Thoracic aorta (tissue), 2 donors: Measurements from ENCODE around the gene HMGB3. TPM values are rescaled to one million over a fixed set of nuclear protein-coding genes. Genes with fewer than 3 reads are reported as not detected.

Source experiments
- ATAC-seq: fragments of 150-250 bp; one replicate; pipeline ENCODE4 v1.8.0; 2017; ENCODE audit warnings: low read depth; ENCODE audit not compliant: insufficient number of reproducible peaks, low FRiP score
- DNase-seq: peaks from one replicate; pipeline ENCODE4 v3.0.0-alpha.2; 2020; ENCODE audit warnings: low spot score
- H3K27ac ChIP-seq, 2 donors: fragments of 200-600 bp; sonication (generic); 1 replicate in 1 of 2; 2 replicates in 1 of 2; pipeline ENCODE4 v1.5.1; 2016; ENCODE audit warnings: mild to moderate bottlenecking in 2 of 2, moderate library complexity in 2 of 2
- H3K27me3 ChIP-seq: fragments of 200-600 bp; sonication (generic); replicated peaks from 2 replicates; pipeline ENCODE4 v1.6.0; 2016; ENCODE audit warnings: mild to moderate bottlenecking; ENCODE audit not compliant: insufficient read depth
- H3K36me3 ChIP-seq: fragments of 200-600 bp; sonication (generic); one replicate; pipeline ENCODE4 v1.5.1; 2016
- H3K4me1 ChIP-seq, 2 donors: fragments of 200-600 bp; sonication (generic); 1 replicate in 1 of 2; 2 replicates in 1 of 2; pipeline versions ENCODE4 v1.5.1 to v1.6.0; 2016; ENCODE audit warnings: low read depth in 2 of 2, mild to moderate bottlenecking in 1 of 2; ENCODE audit not compliant: control insufficient read depth in 1 of 2
- H3K4me3 ChIP-seq: fragments of 200-600 bp; sonication (generic); 2 replicates; pipeline ENCODE4 v1.5.1; 2016; ENCODE audit warnings: mild to moderate bottlenecking
- H3K9me3 ChIP-seq: fragments of 200-600 bp; sonication (generic); 2 replicates; pipeline ENCODE4 v1.5.1; 2016
- total RNA-seq, 2 donors: library from RNA; depleted of rRNA; stranded (reverse); fragments of >200 nt; gene quantifications; one replicate each; pipeline versions ENCODE4 v1.1.0 to v1.2.3, GENCODE V29; 2016
- TF ChIP-seq, protein P1 (sequence below): fragments of 200-600 bp; sonication (generic); IDR thresholded peaks from one replicate; pipeline ENCODE4 v1.5.1; 2019; ENCODE audit warnings: antibody characterized with exemption

HMGB3 gene
- total RNA-seq, 2 donors from 2014 or later, result 0.41 to 3.2 TPM

DNA sequence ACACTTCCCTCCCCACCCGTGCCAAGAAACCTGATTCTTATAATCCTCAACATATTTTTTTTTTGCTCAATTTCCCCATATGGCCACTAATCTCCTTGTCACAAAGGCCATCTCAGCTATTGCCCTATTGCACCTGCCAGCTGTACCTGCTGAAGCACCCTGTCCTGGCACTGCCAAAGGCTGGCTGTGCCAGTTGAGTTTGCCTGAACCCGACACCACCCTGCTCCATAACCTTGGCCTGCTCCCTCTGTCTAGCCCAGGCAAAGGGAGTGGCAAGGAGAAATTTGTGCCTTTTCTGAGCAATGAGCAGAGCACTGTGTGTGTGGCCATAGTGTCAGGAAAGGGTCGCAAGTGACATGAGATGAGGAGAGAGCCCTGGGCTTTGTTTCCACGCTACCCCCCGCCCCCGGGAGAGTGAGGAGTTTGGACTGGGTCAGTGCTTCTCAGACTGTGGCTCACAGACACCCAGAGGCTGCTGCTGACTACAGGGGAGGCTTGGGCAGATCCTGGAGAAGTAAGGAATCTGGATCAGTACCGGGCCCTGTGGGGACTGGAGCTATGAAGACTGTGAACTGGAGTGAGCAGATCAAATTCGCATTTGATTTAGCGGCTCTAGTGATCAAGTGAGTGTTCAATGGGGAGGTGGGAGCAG, 42.2 kb upstream of the HMGB3 start:
- H3K9me3 ChIP-seq, result no peaks in the 10 kb centered on the region
- TF ChIP-seq, protein P1, sequence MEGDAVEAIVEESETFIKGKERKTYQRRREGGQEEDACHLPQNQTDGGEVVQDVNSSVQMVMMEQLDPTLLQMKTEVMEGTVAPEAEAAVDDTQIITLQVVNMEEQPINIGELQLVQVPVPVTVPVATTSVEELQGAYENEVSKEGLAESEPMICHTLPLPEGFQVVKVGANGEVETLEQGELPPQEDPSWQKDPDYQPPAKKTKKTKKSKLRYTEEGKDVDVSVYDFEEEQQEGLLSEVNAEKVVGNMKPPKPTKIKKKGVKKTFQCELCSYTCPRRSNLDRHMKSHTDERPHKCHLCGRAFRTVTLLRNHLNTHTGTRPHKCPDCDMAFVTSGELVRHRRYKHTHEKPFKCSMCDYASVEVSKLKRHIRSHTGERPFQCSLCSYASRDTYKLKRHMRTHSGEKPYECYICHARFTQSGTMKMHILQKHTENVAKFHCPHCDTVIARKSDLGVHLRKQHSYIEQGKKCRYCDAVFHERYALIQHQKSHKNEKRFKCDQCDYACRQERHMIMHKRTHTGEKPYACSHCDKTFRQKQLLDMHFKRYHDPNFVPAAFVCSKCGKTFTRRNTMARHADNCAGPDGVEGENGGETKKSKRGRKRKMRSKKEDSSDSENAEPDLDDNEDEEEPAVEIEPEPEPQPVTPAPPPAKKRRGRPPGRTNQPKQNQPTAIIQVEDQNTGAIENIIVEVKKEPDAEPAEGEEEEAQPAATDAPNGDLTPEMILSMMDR, result no peak
- H3K27me3 ChIP-seq, result no peaks in the 10 kb centered on the region
- no peaks in the 10 kb centered on the region for H3K36me3 ChIP-seq
- no peaks in the 10 kb centered on the region for H3K4me1 ChIP-seq
- DNase-seq, result no peak
- no peak for ATAC-seq
- no peak overlapping the region for H3K4me3 ChIP-seq
- H3K27ac ChIP-seq, result no peak overlapping the region

DNA sequence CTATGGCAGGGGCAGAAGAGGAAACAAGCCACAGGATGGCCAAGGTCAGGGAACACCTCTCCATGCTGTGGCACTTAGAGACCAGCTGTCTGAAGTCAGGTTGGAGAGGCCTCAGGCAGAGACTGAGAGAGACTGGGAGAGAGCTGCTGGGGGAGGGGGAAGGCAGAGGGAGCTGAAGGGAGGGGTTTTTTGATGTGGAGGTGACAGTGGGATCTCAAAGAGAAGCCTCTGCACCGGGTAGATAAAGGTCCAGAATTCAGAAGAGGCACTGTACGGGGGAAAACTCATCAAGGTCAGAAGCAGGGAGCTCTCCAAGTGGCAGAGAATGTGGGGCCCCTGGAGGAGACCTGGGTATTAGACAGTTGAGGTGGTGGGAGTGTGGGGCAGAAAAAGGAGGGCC, 41.6 kb upstream of the HMGB3 start:
- no peak for DNase-seq
- Histone ChIP-seq H3K36me3 (no peaks in the 10 kb centered on the region), H3K4me3 (no peak overlapping the region), H3K9me3 (no peaks in the 10 kb centered on the region), H3K27ac (no peak overlapping the region), H3K4me1 (no peaks in the 10 kb centered on the region), H3K27me3 (no peaks in the 10 kb centered on the region)
- TF ChIP-seq, protein P1, result no peak
- ATAC-seq, result no peak

DNA sequence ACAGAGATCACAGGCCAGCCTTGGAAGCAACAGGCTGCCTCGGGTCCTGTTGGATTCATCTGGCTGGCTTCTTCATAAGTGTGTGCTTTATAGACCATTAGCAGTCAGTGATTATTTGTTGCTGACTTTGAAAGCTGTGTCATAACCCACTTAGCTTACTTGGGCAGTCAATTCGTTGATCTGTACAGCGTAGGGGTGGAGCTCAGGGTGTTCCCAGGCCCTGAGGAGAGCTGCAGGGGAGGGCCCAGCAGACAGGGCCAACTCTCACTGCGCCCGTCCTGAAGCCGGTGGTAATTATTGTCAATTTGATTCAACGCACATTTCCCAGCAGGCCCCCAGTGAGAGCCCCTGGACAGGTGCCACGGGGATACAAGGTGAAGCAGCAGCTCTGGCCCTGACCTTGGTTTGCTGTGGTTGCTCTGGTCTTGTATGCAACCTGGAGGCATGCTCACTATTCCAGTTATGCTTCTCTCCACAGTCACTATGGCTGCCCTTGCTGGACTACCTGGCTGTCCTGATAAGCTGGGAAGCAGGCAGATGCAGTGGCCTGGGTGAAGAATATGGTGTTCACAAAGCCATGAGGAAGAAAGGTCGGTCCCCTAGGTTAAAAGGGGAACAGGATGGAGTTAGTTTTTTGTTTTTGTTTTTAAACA, 40.1 kb upstream of the HMGB3 start:
- TF ChIP-seq, protein P1, result no peak
- DNase-seq, result no peak
- H3K36me3 ChIP-seq, result no peaks in the 10 kb centered on the region
- H3K27ac ChIP-seq, result no peak overlapping the region
- H3K27me3 ChIP-seq, result no peaks in the 10 kb centered on the region
- no peaks in the 10 kb centered on the region for H3K4me1 ChIP-seq
- ATAC-seq, result no peak
- H3K9me3 ChIP-seq, result no peaks in the 10 kb centered on the region
- no peak overlapping the region for H3K4me3 ChIP-seq

DNA sequence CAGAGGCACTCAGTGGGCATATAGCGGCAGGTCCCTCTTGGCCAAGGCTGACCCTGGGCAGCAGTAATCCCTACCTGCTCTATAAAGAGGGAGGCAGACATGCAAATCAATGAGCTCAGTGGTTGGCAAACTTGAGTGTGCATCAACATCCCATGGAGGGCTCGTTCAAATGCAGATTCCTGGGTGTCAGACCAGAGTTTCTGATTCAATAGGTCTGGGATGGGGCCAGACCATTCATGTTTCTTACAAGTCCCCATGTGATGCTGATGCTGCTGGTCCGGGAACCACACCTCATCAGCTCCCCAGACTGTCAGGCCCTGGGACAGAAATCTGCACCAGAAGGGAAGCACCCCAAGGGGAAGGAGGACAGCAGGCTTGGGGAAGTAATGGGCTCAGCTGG, 38.9 kb upstream of the HMGB3 start:
- DNase-seq, result no peak
- TF ChIP-seq, protein P1, result no peak

DNA sequence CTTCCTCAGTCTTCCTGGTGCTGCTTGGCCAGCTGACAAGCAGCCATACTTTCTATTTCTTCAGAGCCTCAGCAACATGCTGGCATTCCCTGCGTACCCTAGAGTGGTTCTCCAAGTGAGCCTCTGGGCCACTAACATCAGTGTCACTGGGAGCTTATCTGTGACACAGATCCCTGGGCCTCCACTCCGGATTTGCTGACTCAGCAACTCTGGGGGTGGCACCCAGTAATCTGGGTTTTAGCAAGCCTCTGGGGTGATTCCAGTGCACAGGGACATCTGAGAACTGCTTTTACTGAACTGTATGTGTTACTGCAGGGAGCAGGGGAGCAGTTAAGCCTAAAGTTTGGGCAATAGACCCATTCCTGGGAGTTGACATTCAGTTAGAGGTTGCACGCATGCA, 28.2 kb upstream of the HMGB3 start:
- DNase-seq (no peak), ATAC-seq (no peak)
- H3K4me1 ChIP-seq, result no peaks in the 10 kb centered on the region
- no peaks in the 10 kb centered on the region for H3K36me3 ChIP-seq
- no peak overlapping the region for H3K4me3 ChIP-seq
- no peaks in the 10 kb centered on the region for H3K9me3 ChIP-seq
- H3K27ac ChIP-seq, result no peak overlapping the region
- no peaks in the 10 kb centered on the region for H3K27me3 ChIP-seq
- TF ChIP-seq, protein P1, result no peak

More for the DNA sequence above, 38.9 kb upstream of the HMGB3 start:
- Histone ChIP-seq H3K27ac (no peak overlapping the region), H3K9me3 (no peaks in the 10 kb centered on the region), H3K36me3 (no peaks in the 10 kb centered on the region), H3K4me3 (no peak overlapping the region), H3K4me1 (no peaks in the 10 kb centered on the region), H3K27me3 (no peaks in the 10 kb centered on the region)
- no peak for ATAC-seq
